Measurements from ENCODE around the gene MKLN1. TPM values are rescaled to one million over a fixed set of nuclear protein-coding genes. Genes with fewer than 3 reads are reported as not detected.

Gene MKLN1
- total RNA-seq, 1 donor from 2014 or later, result 48.4 TPM

GRCh38 chr7:131400681-131401176 is 73.1 kb downstream of the MKLN1 start:
- no peak for DNase-seq (ENCODE audit: extremely low spot score in 2 of 2)
- no peaks in the 10 kb centered on the region for H3K27me3 ChIP-seq
- H3K4me1 ChIP-seq, result peaks cover 21% of the 10 kb centered on the region
- H3K4me3 ChIP-seq, result no peak overlapping the region
- H3K36me3 ChIP-seq, result no peaks in the 10 kb centered on the region
- intact Hi-C loops (cut with DNase I), result no loop called here
- H3K9me3 ChIP-seq, result no peaks in the 10 kb centered on the region
- H3K27ac ChIP-seq, result peak overlapping the region; percentile 77
- TF ChIP-seq CTCF (IDR thresholded peaks at IDR 0.05) (no peak), POLR2AphosphoS5 (IDR thresholded peaks at IDR 0.05; ENCODE audit: insufficient read depth in 1 of 2, low read depth in 1 of 2) (peak in 1 of 2 donors; percentile 77)

GRCh38 chr7:131401194-131401593 is 73.5 kb downstream of the MKLN1 start:
- no peaks in the 10 kb centered on the region for H3K9me3 ChIP-seq
- no peaks in the 10 kb centered on the region for H3K36me3 ChIP-seq
- no peaks in the 10 kb centered on the region for H3K27me3 ChIP-seq
- peak overlapping the region; percentile 77 for H3K27ac ChIP-seq
- intact Hi-C loops (cut with DNase I), result no loop called here
- no peak for DNase-seq (ENCODE audit: extremely low spot score in 2 of 2)
- no peak overlapping the region for H3K4me3 ChIP-seq
- no peak for TF ChIP-seq POLR2AphosphoS5 (IDR thresholded peaks at IDR 0.05; ENCODE audit: insufficient read depth in 1 of 2, low read depth in 1 of 2)
- no peak for TF ChIP-seq CTCF (IDR thresholded peaks at IDR 0.05)
- TF ChIP-seq POLR2A (IDR thresholded peaks at IDR 0.05), result no peak
- peaks cover 21% of the 10 kb centered on the region for H3K4me1 ChIP-seq

GRCh38 chr7:131403322-131403721 is 75.6 kb downstream of the MKLN1 start:
- Histone ChIP-seq H3K36me3 (no peaks in the 10 kb centered on the region), H3K27ac (no peak overlapping the region), H3K27me3 (no peaks in the 10 kb centered on the region), H3K4me1 (peaks cover 21% of the 10 kb centered on the region), H3K4me3 (no peak overlapping the region), H3K9me3 (no peaks in the 10 kb centered on the region)
- DNase-seq (ENCODE audit: extremely low spot score in 2 of 2), result no peak
- intact Hi-C loops (cut with DNase I), result no loop called here
- TF ChIP-seq CTCF (IDR thresholded peaks at IDR 0.05) (no peak), POLR2AphosphoS5 (IDR thresholded peaks at IDR 0.05; ENCODE audit: insufficient read depth in 1 of 2, low read depth in 1 of 2) (no peak), POLR2A (IDR thresholded peaks at IDR 0.05) (no peak)

DNA sequence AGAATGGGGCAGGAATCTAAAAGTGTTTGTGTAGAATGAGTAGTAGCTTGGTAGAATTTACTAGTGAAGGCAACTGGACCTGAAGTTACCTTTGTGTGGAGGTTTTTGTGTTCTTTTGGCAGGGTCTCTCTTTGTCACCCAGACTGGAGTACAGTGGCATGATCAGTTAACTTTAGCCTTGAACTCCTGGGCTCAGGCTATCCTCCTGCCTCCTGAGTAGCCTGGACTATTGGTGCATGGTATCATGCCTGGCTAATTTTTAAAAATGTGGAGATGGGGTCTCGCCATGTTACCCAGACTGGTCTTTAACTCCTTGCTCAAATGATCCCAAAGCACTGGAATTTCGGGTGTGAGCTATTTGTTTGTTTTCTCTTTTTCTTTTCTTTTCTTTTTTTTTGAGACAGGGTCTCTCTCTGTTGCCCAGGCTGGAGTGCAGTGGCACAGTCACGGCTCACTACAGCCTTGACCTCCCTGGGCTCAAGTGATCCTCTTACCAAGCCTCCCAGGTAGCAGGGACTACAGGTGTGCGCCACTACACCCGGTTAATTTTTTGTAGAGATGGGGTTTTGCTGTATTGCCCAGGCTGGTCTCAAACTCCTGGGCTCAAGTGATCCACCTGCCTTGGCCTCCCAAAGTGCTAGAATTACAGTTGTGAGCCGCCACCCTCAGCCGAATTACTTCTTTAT is 76.7 kb downstream of the MKLN1 start:
- no peaks in the 10 kb centered on the region for H3K9me3 ChIP-seq
- H3K36me3 ChIP-seq, result no peaks in the 10 kb centered on the region
- no peak overlapping the region for H3K27ac ChIP-seq
- DNase-seq (ENCODE audit: extremely low spot score in 2 of 2), result no peak
- no peak for TF ChIP-seq POLR2A (IDR thresholded peaks at IDR 0.05)
- no peak for TF ChIP-seq CTCF (IDR thresholded peaks at IDR 0.05)
- no peak for TF ChIP-seq POLR2AphosphoS5 (IDR thresholded peaks at IDR 0.05; ENCODE audit: insufficient read depth in 1 of 2, low read depth in 1 of 2)
- no peak overlapping the region for H3K4me3 ChIP-seq
- intact Hi-C loops (cut with DNase I), result no loop called here
- H3K27me3 ChIP-seq, result no peaks in the 10 kb centered on the region
- H3K4me1 ChIP-seq, result peaks cover 21% of the 10 kb centered on the region

DNA sequence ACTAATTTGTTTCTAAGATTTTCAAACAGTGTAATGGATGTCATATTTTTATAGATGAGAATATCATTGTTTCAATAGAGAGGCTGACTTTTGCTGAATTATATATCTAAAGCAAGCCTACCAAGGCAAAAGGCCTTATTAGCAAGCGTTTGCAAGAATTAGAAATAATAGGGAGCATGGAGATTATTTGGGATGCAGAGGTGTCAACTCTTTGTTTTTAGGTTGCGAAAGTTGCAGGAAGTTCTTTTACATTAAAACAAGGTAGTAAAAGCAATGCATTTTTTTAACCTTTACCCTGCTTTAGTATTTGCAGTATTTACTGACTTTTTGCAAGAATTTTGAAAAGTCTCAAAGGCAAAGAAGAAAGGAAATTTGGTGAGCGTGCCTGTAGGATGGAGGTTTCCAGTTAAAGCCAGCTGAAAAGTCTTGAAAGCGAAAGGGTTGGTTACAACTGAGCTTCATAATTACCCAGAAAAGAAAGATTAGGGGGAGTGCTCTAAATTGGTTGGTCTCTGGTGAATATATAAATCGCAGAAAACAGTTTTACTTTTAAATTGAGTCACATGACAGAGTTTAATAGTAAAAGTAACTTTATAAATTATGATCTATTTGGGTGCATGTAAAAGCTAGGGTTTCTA is 81.6 kb downstream of the MKLN1 start:
- no peak overlapping the region for H3K4me3 ChIP-seq
- H3K9me3 ChIP-seq, result no peaks in the 10 kb centered on the region
- no peak for DNase-seq (ENCODE audit: extremely low spot score in 2 of 2)
- no peaks in the 10 kb centered on the region for H3K27me3 ChIP-seq
- H3K27ac ChIP-seq, result no peak overlapping the region
- no peak for TF ChIP-seq POLR2AphosphoS5 (IDR thresholded peaks at IDR 0.05; ENCODE audit: insufficient read depth in 1 of 2, low read depth in 1 of 2)
- TF ChIP-seq POLR2A (IDR thresholded peaks at IDR 0.05), result no peak
- no peak for TF ChIP-seq CTCF (IDR thresholded peaks at IDR 0.05)
- intact Hi-C loops (cut with DNase I), result no loop called here
- H3K4me1 ChIP-seq, result no peaks in the 10 kb centered on the region
- H3K36me3 ChIP-seq, result peaks cover 0 to 17% of the 10 kb centered on the region in 2 donors
